DOHH2 (cell line): ENCODE data around the gene ACTR1A.

Experiments used
- H3F3A ChIP-seq: fragments of 200-600 bp; sonication (generic), shearing (Covaris generic); 2 replicates; pipeline ENCODE4 v1.6.0; 2016; ENCODE audit warnings: antibody characterized with exemption, mild to moderate bottlenecking; ENCODE audit not compliant: control insufficient read depth, insufficient read depth
- H3K27ac ChIP-seq: fragments of 200-600 bp; sonication (generic); 2 replicates; pipeline ENCODE4 v1.5.1; 2014; ENCODE audit warnings: low read depth, mild to moderate bottlenecking, low read length, moderate library complexity
- H3K27me3 ChIP-seq: fragments of 200-600 bp; sonication (generic); 2 replicates; pipeline ENCODE4 v1.6.1; 2014; ENCODE audit warnings: mild to moderate bottlenecking, low read length, mixed read lengths; ENCODE audit not compliant: control insufficient read depth
- H3K36me3 ChIP-seq: fragments of 200-600 bp; sonication (generic); 2 replicates; pipeline ENCODE4 v1.6.1; 2014; ENCODE audit warnings: mild to moderate bottlenecking, low read length, moderate library complexity, mixed read lengths; ENCODE audit not compliant: control insufficient read depth
- H3K4me1 ChIP-seq: fragments of 200-600 bp; sonication (generic); 2 replicates; pipeline ENCODE4 v1.6.1; 2014; ENCODE audit warnings: mild to moderate bottlenecking, low read length, mixed read lengths; ENCODE audit not compliant: control insufficient read depth
- H3K4me2 ChIP-seq: fragments of 200-600 bp; sonication (generic); 2 replicates; pipeline ENCODE4 v1.6.0; 2014; ENCODE audit warnings: mild to moderate bottlenecking, low read length, moderate library complexity
- H3K4me3 ChIP-seq: fragments of 200-600 bp; sonication (generic); 2 replicates; pipeline ENCODE4 v1.5.1; 2014; ENCODE audit warnings: mild to moderate bottlenecking, low read length, mixed read lengths
- H3K79me2 ChIP-seq: fragments of 200-600 bp; sonication (generic); 2 replicates; pipeline ENCODE4 v1.6.1; 2014; ENCODE audit warnings: mild to moderate bottlenecking, low read length, mixed read lengths; ENCODE audit not compliant: control insufficient read depth
- H3K9me2 ChIP-seq: fragments of 200-600 bp; sonication (generic); replicated peaks from 2 replicates; pipeline ENCODE4 v1.6.1; 2014; ENCODE audit warnings: mild to moderate bottlenecking, low read length, mixed read lengths; ENCODE audit not compliant: control insufficient read depth
- H3K9me3 ChIP-seq: fragments of 200-600 bp; sonication (generic); 2 replicates; pipeline ENCODE4 v1.6.1; 2014; ENCODE audit warnings: antibody characterized with exemption, low read length, mixed read lengths; ENCODE audit not compliant: control insufficient read depth, insufficient read depth
- H4K20me1 ChIP-seq: fragments of 200-600 bp; sonication (generic); 2 replicates; pipeline ENCODE4 v1.6.0; 2014; ENCODE audit warnings: low read depth, mild to moderate bottlenecking, antibody characterized with exemption, low read length, moderate library complexity; ENCODE audit not compliant: control insufficient read depth, insufficient read depth
- CTCF ChIP-seq: fragments of 200-600 bp; sonication (generic); IDR thresholded peaks from one replicate; pipeline ENCODE4 v1.5.1; 2014; ENCODE audit warnings: antibody characterized with exemption, mild to moderate bottlenecking, low read depth, low read length; ENCODE audit not compliant: poor library complexity, severe bottlenecking
- EZH2phosphoT487 ChIP-seq: fragments of 200-600 bp; sonication (generic); IDR thresholded peaks from 2 replicates; pipeline ENCODE4 v1.6.1; 2017; ENCODE audit warnings: borderline replicate concordance, mild to moderate bottlenecking, antibody characterized with exemption, low read length, moderate library complexity, mixed read lengths

Gene ACTR1A

GRCh38 chr10:102467318-102467717 is 35.2 kb downstream of the ACTR1A start:
- TF ChIP-seq EZH2phosphoT487 (no peak), CTCF (no peak)
- H3K4me1 ChIP-seq, result peaks cover 17% of the 10 kb centered on the region
- H3K4me2 ChIP-seq, result no peak overlapping the region

GRCh38 chr10:102465466-102465865 is 37.0 kb downstream of the ACTR1A start:
- no peaks in the 10 kb centered on the region for H4K20me1 ChIP-seq
- no peaks in the 10 kb centered on the region for H3K9me2 ChIP-seq
- H3K4me1 ChIP-seq, result peaks cover 32% of the 10 kb centered on the region
- H3K79me2 ChIP-seq, result peaks cover 52% of the 10 kb centered on the region
- H3K27ac ChIP-seq, result no peak overlapping the region
- H3K27me3 ChIP-seq, result no peaks in the 10 kb centered on the region
- H3F3A ChIP-seq, result peaks cover 7% of the 10 kb centered on the region; the same call in 1 of the 2 replicates
- no peaks in the 10 kb centered on the region for H3K9me3 ChIP-seq
- no peak overlapping the region for H3K4me3 ChIP-seq
- H3K36me3 ChIP-seq, result peaks cover 18% of the 10 kb centered on the region
- no peak overlapping the region for H3K4me2 ChIP-seq
- no peak for TF ChIP-seq CTCF
- TF ChIP-seq EZH2phosphoT487, result no peak

More at GRCh38 chr10:102467318-102467717, 35.2 kb downstream of the ACTR1A start:
- Histone ChIP-seq H3F3A (peaks cover 4% of the 10 kb centered on the region; the same call in 1 of the 2 replicates), H3K27ac (no peak overlapping the region), H3K9me2 (no peaks in the 10 kb centered on the region), H3K9me3 (no peaks in the 10 kb centered on the region), H3K79me2 (peaks cover 41% of the 10 kb centered on the region), H3K4me3 (no peak overlapping the region), H3K36me3 (peaks cover 25% of the 10 kb centered on the region), H4K20me1 (no peaks in the 10 kb centered on the region), H3K27me3 (no peaks in the 10 kb centered on the region)

GRCh38 chr10:102463983-102464382 is 38.5 kb downstream of the ACTR1A start:
- Histone ChIP-seq H4K20me1 (no peaks in the 10 kb centered on the region), H3F3A (peaks cover 7% of the 10 kb centered on the region; the same call in 1 of the 2 replicates), H3K4me3 (peak overlapping the region; percentile 88), H3K4me1 (peaks cover 35% of the 10 kb centered on the region), H3K4me2 (peak overlapping the region; percentile 83), H3K79me2 (peaks cover 52% of the 10 kb centered on the region), H3K9me2 (no peaks in the 10 kb centered on the region), H3K27ac (no peak overlapping the region), H3K27me3 (no peaks in the 10 kb centered on the region), H3K9me3 (no peaks in the 10 kb centered on the region), H3K36me3 (peaks cover 11% of the 10 kb centered on the region; the same call in 1 of the 2 replicates)
- TF ChIP-seq EZH2phosphoT487 (no peak), CTCF (no peak)
